IPS DF 4.7 (cell line): ENCODE data around the gene ATOX1.
"Not testable (repeated sequence)": the region's sequence is repeated elsewhere in the genome, so short reads cannot be mapped to it uniquely, and the experiment has no call there.

ENCODE experiments used
- DNase-seq: peaks from one replicate; pipeline ENCODE4 v3.0.0-alpha.2; 2013; ENCODE audit warnings: low spot score; ENCODE audit errors: extremely low read depth

ATOX1 gene

DNA sequence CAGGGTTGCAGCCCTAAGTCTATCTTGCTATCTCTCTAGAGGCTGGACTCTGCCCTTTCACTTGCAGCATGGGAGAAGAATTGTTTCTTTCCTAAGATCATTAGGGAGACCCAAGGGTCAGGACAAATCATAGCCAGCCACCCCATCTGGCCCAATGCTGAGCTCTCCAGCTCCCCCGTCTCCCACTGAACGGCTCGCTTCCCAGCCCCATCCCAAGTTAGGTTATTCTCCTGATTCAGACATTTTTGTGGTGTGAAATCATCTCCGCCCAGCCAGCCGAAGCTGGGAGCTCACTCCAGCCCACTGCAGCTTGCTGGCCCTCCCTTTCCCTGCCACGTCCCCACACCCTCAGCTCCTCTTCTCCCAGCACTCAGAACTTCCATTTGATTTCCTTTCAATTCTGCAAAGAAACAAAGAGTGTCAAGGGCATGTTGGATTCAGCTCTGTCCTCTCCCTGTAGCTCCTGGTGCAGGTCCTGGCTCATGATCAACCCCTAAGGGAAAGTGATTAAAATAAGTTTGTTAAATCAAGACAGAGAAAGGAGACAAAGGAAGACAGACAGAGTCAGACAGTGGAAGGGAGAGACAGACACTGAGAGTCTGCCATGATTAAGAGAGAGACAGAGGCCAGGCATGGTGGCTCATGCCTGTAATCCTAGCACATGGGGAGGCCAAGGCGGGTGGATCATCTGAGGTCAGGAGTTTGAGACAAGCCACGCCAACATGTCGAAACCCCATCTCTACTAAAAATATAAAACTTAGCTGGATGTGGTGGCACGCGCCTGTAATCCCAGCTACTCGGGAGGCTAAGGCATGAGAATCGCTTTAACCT is 59.1 kb downstream of the ATOX1 start:
- DNase-seq: no peak

DNA sequence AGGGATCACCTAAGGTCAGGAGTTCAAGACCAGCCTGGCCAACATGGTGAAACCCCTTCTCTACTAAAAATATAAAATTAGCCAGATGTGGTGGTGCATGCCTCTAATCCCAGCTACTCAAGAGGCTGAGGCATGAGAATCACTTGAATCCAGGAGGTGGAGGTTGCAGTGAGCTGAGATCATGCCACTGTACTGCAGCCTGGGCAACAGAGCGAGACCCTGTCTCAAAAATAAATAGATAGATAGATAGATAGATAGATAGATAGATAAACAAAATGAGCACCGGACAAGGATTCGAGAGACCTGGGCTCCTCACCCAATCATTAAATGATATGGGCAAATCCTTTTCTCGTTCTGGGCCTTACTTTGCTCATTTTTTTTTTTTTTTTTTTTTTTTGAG is 60.4 kb downstream of the ATOX1 start:
- DNase-seq: not testable (repeated sequence)

DNA sequence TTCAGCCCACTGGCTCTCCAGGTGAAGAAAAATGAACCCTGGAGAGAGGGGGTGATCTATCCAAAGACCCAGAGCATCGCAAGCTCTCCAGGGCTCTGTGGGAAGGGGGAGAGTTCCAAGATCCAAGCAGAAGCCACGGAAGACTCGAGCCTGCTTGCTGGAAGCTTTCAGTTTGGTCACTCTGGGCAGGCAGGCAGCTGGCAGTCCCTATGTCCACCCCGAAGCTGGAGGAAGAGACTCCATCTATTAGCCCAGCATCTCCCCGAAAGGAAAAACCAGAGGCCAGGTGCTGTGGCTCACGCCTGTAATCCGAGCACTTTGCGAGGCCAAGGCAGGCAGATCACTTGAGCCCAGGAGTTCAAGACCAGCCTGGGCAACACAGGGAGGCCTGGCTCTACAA is 61.0 kb downstream of the ATOX1 start:
- DNase-seq: no peak

DNA sequence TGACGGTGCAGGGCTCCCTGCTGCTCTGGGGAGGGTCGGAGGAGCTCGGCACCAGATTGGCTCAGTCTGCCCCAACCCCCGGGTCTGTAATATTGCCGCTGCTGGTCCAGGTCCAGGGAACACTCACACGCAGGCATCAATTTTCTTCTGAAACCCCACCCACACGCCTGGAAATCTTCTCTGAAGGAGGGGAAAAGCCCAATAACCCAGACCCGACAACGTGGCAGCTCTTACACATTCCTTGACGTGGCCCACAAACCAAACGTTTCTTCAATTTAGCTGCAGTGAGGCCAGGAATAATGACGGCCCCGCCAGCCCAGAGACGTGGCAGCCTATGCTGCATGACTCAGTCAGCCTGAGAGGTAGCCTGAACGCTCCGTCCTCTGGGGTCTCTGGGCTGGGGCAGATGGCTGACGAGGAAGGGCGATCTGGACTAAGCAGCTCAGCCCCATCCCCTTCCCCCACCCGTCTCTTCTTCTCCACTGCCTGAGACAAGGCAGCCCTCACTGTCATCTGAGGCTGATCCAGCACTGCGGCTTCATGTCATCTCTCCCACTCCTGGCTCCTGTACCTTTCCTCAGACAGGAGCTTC is 61.9 kb downstream of the ATOX1 start:
- no peak for DNase-seq

DNA sequence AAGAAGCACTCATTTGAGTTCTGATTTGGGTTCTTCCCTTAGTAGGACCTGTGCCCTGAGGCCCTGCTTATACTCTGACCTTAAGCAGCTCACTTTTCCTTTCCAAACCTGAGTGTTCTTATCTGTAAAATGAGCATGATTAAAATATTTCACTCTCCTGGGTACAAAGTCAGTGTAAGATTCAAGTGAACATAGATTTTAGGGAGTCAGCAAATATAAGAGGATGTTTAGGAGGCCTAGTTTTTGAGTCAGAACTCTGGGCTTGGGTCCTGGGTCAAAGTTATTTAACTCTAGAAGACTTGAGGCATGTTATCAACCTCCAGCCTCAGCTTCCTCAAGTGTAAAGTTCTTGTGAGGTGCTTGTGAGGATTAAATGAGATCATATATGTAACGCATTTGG is 63.0 kb downstream of the ATOX1 start:
- DNase-seq: no peak

DNA sequence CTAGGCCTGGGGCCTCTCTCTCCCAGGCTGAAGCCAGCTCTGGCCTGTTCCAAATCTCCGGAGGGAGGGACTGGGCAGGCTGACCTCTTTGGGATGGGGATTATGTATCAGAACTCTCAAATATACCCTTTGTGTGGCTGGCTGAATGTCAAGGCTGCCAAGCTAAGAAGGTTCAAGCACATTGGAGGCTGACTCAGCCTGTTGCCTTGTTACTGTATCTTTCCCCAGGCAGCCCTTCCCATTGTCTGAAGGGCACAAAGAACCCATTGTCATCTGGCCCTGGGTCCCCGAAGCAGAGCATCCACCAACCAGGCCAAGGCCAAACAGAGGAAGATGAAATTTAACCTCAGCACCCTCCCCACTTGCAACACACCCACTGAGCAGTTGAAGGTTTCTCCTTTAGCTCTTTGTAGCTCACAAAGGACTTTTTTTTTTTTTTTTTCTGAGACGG is 64.4 kb downstream of the ATOX1 start:
- no peak for DNase-seq
